ENCODE data around the gene ZNF35.

ZNF35 gene

GRCh38 chr3:44647771-44648170 lies 761 bp upstream of the ZNF35 start:
- Histone ChIP-seq H3K9me3 (ENCODE audit: insufficient read depth, low read depth, low read length) (no peaks in the 10 kb centered on the region), H3K23ac (ENCODE audit: low read length) (no peak overlapping the region), H3K79me1 (ENCODE audit: low read length) (peaks cover 2% of the 10 kb centered on the region), H3K4ac (ENCODE audit: low read depth, low read length) (no peak overlapping the region), H2BK5ac (ENCODE audit: low read depth, low read length, poor library complexity) (no peak overlapping the region), H4K8ac (ENCODE audit: low read depth, low read length) (no peak overlapping the region), H3K79me2 (ENCODE audit: control insufficient read depth, insufficient read depth, low read length, poor library complexity) (peaks cover 4% of the 10 kb centered on the region), H2BK12ac (ENCODE audit: low read length) (no peak overlapping the region), H3K14ac (ENCODE audit: low read length) (no peak overlapping the region), H2AFZ (ENCODE audit: insufficient read depth, low read length, poor library complexity) (no peak overlapping the region), H3K4me3 (ENCODE audit: low read depth, low read length) (no peak overlapping the region), H3K9ac (ENCODE audit: low read length) (no peak overlapping the region), H3K27ac (ENCODE audit: low read depth, low read length) (no peak overlapping the region), H3K4me1 (ENCODE audit: control insufficient read depth in 1 of 2, insufficient read depth in 2 of 2, low read length in 2 of 2) (no peaks in the 10 kb centered on the region), H2BK120ac (ENCODE audit: insufficient read depth, low read length, poor library complexity) (no peak overlapping the region), H3K18ac (ENCODE audit: low read length) (no peak overlapping the region), H3K4me2 (ENCODE audit: low read length) (no peak overlapping the region), H3K36me3 (ENCODE audit: control insufficient read depth in 1 of 2, insufficient read depth in 2 of 2, low read length in 2 of 2) (peaks cover 8 to 27% of the 10 kb centered on the region in 2 experiments), H3K27me3 (ENCODE audit: insufficient read depth, low read length) (peaks cover 3% of the 10 kb centered on the region), H2AK5ac (ENCODE audit: low read length) (no peak overlapping the region), H4K91ac (ENCODE audit: low read depth, low read length) (no peak overlapping the region), H4K12ac (ENCODE audit: low read depth, low read length) (no peak overlapping the region)
- no peak for DNase-seq
- WGBS (ENCODE audit: extremely low coverage, insufficient coverage, insufficient read length): no CpG with 5 or more reads among the region's 1 CpG

DNA sequence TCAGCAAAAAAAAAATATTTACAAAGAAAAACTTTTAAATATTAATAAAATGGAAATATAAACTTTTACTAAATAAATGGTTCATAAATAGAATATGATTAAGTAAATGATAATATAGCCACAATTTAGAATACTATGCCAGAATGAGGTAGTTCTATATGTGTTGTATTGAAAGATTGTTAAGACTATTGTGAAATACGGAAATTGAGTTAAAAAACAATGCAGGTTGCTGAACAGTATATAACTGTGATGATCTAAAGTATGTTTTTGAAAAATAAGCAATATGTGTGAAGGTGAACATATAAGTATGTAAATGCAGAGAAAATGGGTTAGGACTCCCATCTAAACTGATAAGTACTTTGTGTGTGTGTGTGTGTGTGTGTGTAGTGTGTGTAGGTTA lies 1.2 kb downstream of the ZNF35 start:
- H3K79me2 ChIP-seq (ENCODE audit: control insufficient read depth, insufficient read depth, low read length, poor library complexity): peaks cover 4% of the 10 kb centered on the region
- no peak overlapping the region for H2AK5ac ChIP-seq (ENCODE audit: low read length)
- H3K18ac ChIP-seq (ENCODE audit: low read length): no peak overlapping the region
- no peaks in the 10 kb centered on the region for H3K4me1 ChIP-seq (ENCODE audit: control insufficient read depth in 1 of 2, insufficient read depth in 2 of 2, low read length in 2 of 2)
- 100% methylated on average over 1 of the region's 1 CpG for WGBS (ENCODE audit: extremely low coverage, insufficient coverage, insufficient read length)
- H4K91ac ChIP-seq (ENCODE audit: low read depth, low read length): no peak overlapping the region
- no peak overlapping the region for H2BK12ac ChIP-seq (ENCODE audit: low read length)
- no peak overlapping the region for H3K9ac ChIP-seq (ENCODE audit: low read length)
- H3K79me1 ChIP-seq (ENCODE audit: low read length): peaks cover 2% of the 10 kb centered on the region
- H3K27ac ChIP-seq (ENCODE audit: low read depth, low read length): no peak overlapping the region
- no peak overlapping the region for H2BK5ac ChIP-seq (ENCODE audit: low read depth, low read length, poor library complexity)
- no peaks in the 10 kb centered on the region for H3K9me3 ChIP-seq (ENCODE audit: insufficient read depth, low read depth, low read length)
- peak overlapping the region; percentile 96 for H3K4me2 ChIP-seq (ENCODE audit: low read length)
- no peak overlapping the region for H2AFZ ChIP-seq (ENCODE audit: insufficient read depth, low read length, poor library complexity)
- H3K4me3 ChIP-seq (ENCODE audit: low read depth, low read length): no peak overlapping the region
- H4K8ac ChIP-seq (ENCODE audit: low read depth, low read length): no peak overlapping the region
- H3K27me3 ChIP-seq (ENCODE audit: insufficient read depth, low read length): no peaks in the 10 kb centered on the region
- no peak overlapping the region for H2BK120ac ChIP-seq (ENCODE audit: insufficient read depth, low read length, poor library complexity)
- H3K4ac ChIP-seq (ENCODE audit: low read depth, low read length): no peak overlapping the region
- no peak overlapping the region for H3K23ac ChIP-seq (ENCODE audit: low read length)
- no peak overlapping the region for H3K14ac ChIP-seq (ENCODE audit: low read length)
- H3K36me3 ChIP-seq (ENCODE audit: control insufficient read depth in 1 of 2, insufficient read depth in 2 of 2, low read length in 2 of 2): peaks cover 14 to 34% of the 10 kb centered on the region in 2 experiments
- no peak overlapping the region for H4K12ac ChIP-seq (ENCODE audit: low read depth, low read length)
- DNase-seq: no peak

- H3K27ac ChIP-seq (ENCODE audit: low read depth, low read length): no peak overlapping the region
- no peak overlapping the region for H4K8ac ChIP-seq (ENCODE audit: low read depth, low read length)
- H3K79me1 ChIP-seq (ENCODE audit: low read length): no peaks in the 10 kb centered on the region
- H3K36me3 ChIP-seq (ENCODE audit: control insufficient read depth in 1 of 2, insufficient read depth in 2 of 2, low read length in 2 of 2): peaks cover 28 to 59% of the 10 kb centered on the region in 2 experiments
- WGBS (ENCODE audit: extremely low coverage, insufficient coverage, insufficient read length): no CpG with 5 or more reads among the region's 5 CpGs
- no peak overlapping the region for H3K18ac ChIP-seq (ENCODE audit: low read length)
- no peak overlapping the region for H3K4me3 ChIP-seq (ENCODE audit: low read depth, low read length)
- no peak overlapping the region for H3K14ac ChIP-seq (ENCODE audit: low read length)
- no peak for DNase-seq
- H2BK5ac ChIP-seq (ENCODE audit: low read depth, low read length, poor library complexity): no peak overlapping the region
- no peaks in the 10 kb centered on the region for H3K27me3 ChIP-seq (ENCODE audit: insufficient read depth, low read length)
- H2BK12ac ChIP-seq (ENCODE audit: low read length): no peak overlapping the region
- H3K23ac ChIP-seq (ENCODE audit: low read length): no peak overlapping the region
- no peak overlapping the region for H3K4me2 ChIP-seq (ENCODE audit: low read length)
- H3K9me3 ChIP-seq (ENCODE audit: insufficient read depth, low read depth, low read length): peaks cover 3% of the 10 kb centered on the region
- no peak overlapping the region for H2AFZ ChIP-seq (ENCODE audit: insufficient read depth, low read length, poor library complexity)
- no peak overlapping the region for H2BK120ac ChIP-seq (ENCODE audit: insufficient read depth, low read length, poor library complexity)
- H3K4me1 ChIP-seq (ENCODE audit: control insufficient read depth in 1 of 2, insufficient read depth in 2 of 2, low read length in 2 of 2): no peaks in the 10 kb centered on the region
- no peak overlapping the region for H3K4ac ChIP-seq (ENCODE audit: low read depth, low read length)
- no peak overlapping the region for H4K12ac ChIP-seq (ENCODE audit: low read depth, low read length)
- H2AK5ac ChIP-seq (ENCODE audit: low read length): no peak overlapping the region
- no peak overlapping the region for H3K9ac ChIP-seq (ENCODE audit: low read length)
- H3K79me2 ChIP-seq (ENCODE audit: control insufficient read depth, insufficient read depth, low read length, poor library complexity): peaks cover under 1% of the 10 kb centered on the region
- no peak overlapping the region for H4K91ac ChIP-seq (ENCODE audit: low read depth, low read length)
Measured at GRCh38 chr3:44654039-44654438, 5.5 kb downstream of the ZNF35 start.

GRCh38 chr3:44659015-44659414 lies 10.5 kb downstream of the ZNF35 start:
- H3K23ac ChIP-seq (ENCODE audit: low read length): no peak overlapping the region

More at GRCh38 chr3:44659015-44659414, 10.5 kb downstream of the ZNF35 start:
- Histone ChIP-seq H3K9ac (ENCODE audit: low read length) (no peak overlapping the region), H3K9me3 (ENCODE audit: insufficient read depth, low read depth, low read length) (peaks cover 3% of the 10 kb centered on the region), H4K91ac (ENCODE audit: low read depth, low read length) (no peak overlapping the region), H2BK12ac (ENCODE audit: low read length) (no peak overlapping the region), H4K12ac (ENCODE audit: low read depth, low read length) (no peak overlapping the region), H2AFZ (ENCODE audit: insufficient read depth, low read length, poor library complexity) (no peak overlapping the region), H2BK5ac (ENCODE audit: low read depth, low read length, poor library complexity) (no peak overlapping the region), H2AK5ac (ENCODE audit: low read length) (no peak overlapping the region), H3K4ac (ENCODE audit: low read depth, low read length) (no peak overlapping the region), H3K4me2 (ENCODE audit: low read length) (no peak overlapping the region), H3K79me2 (ENCODE audit: control insufficient read depth, insufficient read depth, low read length, poor library complexity) (no peaks in the 10 kb centered on the region), H3K79me1 (ENCODE audit: low read length) (no peaks in the 10 kb centered on the region), H3K4me3 (ENCODE audit: low read depth, low read length) (no peak overlapping the region), H3K36me3 (ENCODE audit: control insufficient read depth in 1 of 2, insufficient read depth in 2 of 2, low read length in 2 of 2) (peaks cover 25 to 47% of the 10 kb centered on the region in 2 experiments), H3K27ac (ENCODE audit: low read depth, low read length) (no peak overlapping the region), H3K4me1 (ENCODE audit: control insufficient read depth in 1 of 2, insufficient read depth in 2 of 2, low read length in 2 of 2) (no peaks in the 10 kb centered on the region), H3K14ac (ENCODE audit: low read length) (no peak overlapping the region), H3K27me3 (ENCODE audit: insufficient read depth, low read length) (no peaks in the 10 kb centered on the region), H2BK120ac (ENCODE audit: insufficient read depth, low read length, poor library complexity) (no peak overlapping the region), H3K18ac (ENCODE audit: low read length) (no peak overlapping the region), H4K8ac (ENCODE audit: low read depth, low read length) (no peak overlapping the region)
- DNase-seq: no peak
- no CpG with 5 or more reads among the region's 7 CpGs for WGBS (ENCODE audit: extremely low coverage, insufficient coverage, insufficient read length)
